ENCODE data around the gene PDS5B.

DNA sequence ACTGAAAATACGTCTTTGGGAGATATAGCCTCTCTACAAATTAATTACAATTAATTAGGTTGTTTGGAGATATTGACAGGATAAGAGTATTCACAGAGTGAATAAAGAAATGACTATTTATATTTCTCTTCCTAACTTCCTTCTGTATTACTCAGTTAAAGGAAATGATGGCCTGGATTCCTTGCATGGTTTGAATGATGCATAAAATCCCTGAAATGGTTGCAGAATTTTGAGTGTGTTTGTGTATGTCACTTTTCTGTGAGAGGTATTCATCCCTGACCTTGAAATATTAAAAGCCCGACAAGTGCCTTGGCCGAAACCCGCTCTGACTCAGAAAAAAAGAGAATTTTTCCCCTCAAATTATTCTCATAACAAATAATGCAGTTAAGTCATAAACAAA is 90.0 kb downstream of the PDS5B start:
- TF ChIP-seq, protein P1, sequence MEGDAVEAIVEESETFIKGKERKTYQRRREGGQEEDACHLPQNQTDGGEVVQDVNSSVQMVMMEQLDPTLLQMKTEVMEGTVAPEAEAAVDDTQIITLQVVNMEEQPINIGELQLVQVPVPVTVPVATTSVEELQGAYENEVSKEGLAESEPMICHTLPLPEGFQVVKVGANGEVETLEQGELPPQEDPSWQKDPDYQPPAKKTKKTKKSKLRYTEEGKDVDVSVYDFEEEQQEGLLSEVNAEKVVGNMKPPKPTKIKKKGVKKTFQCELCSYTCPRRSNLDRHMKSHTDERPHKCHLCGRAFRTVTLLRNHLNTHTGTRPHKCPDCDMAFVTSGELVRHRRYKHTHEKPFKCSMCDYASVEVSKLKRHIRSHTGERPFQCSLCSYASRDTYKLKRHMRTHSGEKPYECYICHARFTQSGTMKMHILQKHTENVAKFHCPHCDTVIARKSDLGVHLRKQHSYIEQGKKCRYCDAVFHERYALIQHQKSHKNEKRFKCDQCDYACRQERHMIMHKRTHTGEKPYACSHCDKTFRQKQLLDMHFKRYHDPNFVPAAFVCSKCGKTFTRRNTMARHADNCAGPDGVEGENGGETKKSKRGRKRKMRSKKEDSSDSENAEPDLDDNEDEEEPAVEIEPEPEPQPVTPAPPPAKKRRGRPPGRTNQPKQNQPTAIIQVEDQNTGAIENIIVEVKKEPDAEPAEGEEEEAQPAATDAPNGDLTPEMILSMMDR (conservative IDR thresholded peaks at IDR 0.05 in 1 of 2, IDR thresholded peaks at IDR 0.05 in 1 of 2; ENCODE audit: extremely low read depth in 1 of 2, insufficient read depth in 1 of 2, low read depth in 1 of 2, low read length in 2 of 2), result no peak
- TF ChIP-seq EZH2 (IDR thresholded peaks at IDR 0.05; ENCODE audit: borderline replicate concordance, low read length), result no peak

All from mammary epithelial cell (primary cell).